MM.1S (cell line): ENCODE measurements around the gene NEXN.

ENCODE experiments used
- CTCF ChIP-seq: fragments of 300-600 bp; sonication (generic); IDR thresholded peaks from 2 replicates; pipeline ENCODE4 v1.5.1; 2016; ENCODE audit warnings: antibody characterized with exemption, low read length, mixed read lengths
- EZH2 ChIP-seq: fragments of 300-600 bp; sonication (generic); optimal IDR thresholded peaks from 2 replicates; pipeline ENCODE3; 2017; ENCODE audit warnings: low read depth, mild to moderate bottlenecking, antibody characterized with exemption, low read length, mixed read lengths

DNA sequence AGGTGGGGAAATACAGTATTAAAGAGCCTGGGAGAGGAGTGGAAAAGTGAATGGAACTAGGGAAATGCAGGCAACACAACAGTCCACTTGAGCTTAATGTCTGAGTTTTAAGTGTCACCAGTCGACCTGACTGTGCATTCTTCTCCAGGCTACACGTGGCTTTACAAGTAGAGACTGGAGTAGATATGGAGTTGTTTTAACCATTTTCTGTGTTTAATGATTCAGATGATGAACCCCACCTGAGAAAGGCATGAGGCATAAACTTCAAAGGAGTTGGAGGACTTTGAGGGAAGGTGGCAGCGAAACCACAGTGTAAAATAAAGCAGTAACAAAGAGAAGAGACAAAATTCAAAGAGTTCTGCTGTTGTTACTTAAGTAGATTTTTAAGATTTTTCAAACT, 77.9 kb downstream of the NEXN start:
- TF ChIP-seq CTCF: no peak
- TF ChIP-seq EZH2: no peak
